Measurements from ENCODE around the gene PACSIN2.

Gene PACSIN2

DNA sequence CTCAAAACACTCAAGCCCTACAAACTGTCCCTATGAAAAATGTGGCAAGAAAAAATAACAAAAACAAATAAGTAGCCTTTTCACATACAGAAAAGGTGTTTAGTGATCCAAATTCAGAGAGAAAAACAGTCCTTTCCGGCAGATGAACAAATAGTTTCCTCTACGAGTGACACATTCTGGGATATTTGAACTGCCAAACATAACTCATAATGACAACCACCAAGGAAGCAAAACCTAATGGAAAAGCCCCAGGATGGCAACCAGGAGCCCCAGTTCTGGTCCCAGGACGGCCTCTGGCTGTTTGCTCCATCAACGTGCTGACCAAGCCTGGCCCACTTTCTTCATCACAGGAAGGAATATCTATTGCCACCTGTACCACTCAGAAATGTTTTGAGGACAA, 6.0 kb downstream of the PACSIN2 start:
- TF ChIP-seq, protein P1, sequence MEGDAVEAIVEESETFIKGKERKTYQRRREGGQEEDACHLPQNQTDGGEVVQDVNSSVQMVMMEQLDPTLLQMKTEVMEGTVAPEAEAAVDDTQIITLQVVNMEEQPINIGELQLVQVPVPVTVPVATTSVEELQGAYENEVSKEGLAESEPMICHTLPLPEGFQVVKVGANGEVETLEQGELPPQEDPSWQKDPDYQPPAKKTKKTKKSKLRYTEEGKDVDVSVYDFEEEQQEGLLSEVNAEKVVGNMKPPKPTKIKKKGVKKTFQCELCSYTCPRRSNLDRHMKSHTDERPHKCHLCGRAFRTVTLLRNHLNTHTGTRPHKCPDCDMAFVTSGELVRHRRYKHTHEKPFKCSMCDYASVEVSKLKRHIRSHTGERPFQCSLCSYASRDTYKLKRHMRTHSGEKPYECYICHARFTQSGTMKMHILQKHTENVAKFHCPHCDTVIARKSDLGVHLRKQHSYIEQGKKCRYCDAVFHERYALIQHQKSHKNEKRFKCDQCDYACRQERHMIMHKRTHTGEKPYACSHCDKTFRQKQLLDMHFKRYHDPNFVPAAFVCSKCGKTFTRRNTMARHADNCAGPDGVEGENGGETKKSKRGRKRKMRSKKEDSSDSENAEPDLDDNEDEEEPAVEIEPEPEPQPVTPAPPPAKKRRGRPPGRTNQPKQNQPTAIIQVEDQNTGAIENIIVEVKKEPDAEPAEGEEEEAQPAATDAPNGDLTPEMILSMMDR (IDR thresholded peaks at IDR 0.05), result no peak

DNA sequence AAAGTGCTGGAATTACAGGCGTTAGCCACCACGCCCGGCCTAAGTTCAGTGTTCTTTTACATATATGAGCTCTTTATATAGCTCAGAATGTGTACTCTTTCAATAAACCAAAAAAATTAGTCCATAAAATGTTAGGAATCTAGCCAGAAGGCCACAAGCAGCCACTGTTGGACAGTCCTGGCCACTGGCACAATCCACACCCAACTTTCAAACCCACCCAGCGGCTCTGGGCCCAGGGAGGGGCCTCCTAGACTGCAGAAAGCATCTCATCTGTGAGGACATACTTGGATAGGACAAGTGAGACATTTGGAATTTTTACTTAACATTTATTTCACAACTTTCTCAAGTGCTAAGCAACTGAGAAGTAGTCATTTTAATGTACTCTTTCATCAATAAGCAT, 6.4 kb downstream of the PACSIN2 start:
- TF ChIP-seq, protein P1 (IDR thresholded peaks at IDR 0.05), result no peak

DNA sequence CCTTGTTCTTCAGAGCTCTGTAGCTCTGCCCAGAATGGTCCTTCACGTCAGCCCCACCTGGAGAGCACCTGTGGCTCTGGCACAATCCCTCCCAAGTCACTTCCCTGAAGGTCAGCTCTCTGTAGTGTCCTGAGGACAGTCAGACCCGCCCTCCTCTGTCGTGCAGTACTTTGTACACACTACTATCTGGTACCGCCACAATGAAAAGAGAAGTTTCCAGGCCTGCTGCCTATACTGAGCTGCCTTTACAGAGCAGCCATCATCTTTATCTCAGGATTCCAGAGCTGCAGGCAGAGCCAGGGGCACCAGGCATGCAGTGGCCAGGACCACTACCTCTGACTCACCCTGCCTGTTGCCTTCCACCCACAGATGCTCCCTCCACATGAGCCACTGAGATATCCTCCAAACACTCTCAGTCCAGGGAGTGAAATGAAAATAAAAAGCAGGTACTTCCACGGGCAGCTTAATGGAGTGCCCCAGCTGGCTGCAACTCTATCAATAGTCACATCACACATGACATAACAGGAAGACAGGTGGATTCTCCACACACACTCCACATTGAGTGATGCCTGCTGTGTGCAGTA, 7.3 kb downstream of the PACSIN2 start:
- TF ChIP-seq, protein P1 (IDR thresholded peaks at IDR 0.05), result no peak

DNA sequence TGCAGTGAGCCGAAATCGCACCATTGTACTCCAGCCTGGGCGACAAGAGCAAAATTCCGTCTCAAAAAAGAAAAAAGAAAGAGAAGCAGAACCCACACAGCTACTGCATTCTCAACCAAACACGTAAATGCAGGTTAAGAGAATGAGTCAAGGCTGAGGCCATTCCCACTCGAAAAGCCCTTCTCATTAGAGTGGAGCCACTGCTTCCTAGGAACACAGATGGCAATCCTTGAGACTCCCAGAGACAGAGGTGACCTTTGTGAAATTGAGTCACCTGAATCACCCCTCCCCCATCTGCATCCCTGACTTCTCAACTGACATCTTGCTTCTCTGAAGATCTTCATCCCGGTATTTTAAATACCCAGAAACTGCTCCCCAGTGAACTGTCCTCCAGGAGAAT, 8.2 kb downstream of the PACSIN2 start:
- TF ChIP-seq, protein P1 (IDR thresholded peaks at IDR 0.05), result no peak

DNA sequence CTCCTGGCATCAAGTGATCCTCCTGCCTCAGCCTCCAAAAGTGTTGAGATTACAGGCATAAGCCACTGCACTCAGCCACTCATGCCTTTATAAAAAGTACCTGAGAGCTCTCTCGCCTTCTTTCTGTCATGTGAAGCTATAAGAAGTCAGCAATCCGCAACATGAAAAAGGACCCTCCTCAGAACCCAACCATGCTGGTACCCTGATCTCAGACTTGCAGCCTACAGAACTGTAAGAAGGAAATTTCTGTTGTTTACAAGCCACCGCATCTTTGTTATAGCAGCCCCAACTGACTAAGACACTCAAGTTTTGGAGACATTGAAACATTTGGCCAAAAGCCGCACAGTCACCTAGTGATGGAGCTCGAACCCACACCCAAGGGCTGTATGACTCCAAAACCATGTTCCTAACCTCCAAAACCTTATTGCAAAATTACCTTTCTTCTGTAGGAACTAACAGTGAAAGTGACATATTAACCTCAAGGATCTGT, 8.9 kb downstream of the PACSIN2 start:
- TF ChIP-seq, protein P1 (IDR thresholded peaks at IDR 0.05), result no peak

DNA sequence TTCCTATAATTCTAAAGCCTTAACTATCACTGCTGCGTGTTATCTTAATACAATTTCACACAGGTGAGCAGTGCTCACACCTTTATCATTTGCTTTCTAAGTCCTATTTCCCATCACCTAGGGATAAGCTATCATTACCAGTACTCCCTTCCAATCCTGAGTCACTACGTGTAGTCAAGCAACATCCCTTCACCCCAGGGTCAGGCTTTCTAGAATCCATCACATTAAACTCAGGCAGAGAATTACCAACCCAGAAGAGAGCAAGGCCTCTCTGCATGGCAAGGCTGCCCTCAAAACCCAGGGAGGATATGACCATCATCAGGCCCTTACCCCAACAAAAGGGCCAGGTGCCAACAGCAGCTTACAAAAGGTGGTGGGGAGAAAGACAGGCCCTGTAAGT, 9.8 kb downstream of the PACSIN2 start:
- TF ChIP-seq, protein P1 (IDR thresholded peaks at IDR 0.05), result no peak

DNA sequence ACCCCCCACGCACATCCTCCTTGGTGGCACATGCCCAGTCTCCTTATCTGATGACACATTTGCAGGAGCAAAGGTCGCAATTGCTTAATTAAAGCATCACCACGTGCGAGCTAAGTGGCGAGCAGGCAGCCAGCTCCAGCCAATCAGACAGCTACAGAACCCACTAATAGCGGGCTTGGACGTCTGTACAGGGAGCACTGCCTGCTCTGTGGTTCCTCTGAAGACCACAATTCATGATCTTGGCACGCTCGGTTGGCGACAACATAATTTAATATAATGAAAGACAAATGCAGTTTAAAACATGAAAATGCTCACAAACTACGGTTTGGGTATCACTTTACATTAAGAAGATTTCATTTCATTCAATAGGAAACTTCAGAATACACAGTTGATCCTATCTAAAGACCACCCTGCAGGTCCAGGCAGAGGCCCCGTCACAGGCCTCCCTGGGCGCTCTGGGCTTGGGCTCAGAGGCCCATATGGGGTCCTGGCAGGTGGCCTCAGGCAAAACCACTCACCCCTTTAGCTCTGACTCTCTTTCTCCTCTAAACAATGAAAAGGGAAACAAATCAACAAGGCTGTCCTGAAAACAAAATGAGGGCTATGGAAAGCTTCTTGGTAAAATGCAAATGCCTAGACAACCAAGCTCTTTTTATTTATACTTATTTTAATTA, 10.4 kb downstream of the PACSIN2 start:
- TF ChIP-seq, protein P1 (IDR thresholded peaks at IDR 0.05), result no peak

All from LNCAP (cell line).